PC-9 (cell line): ENCODE results near the gene CD96.

Source experiments
- EZH2 ChIP-seq: fragments of 200-600 bp; sonication (generic); IDR thresholded peaks from 2 replicates; pipeline ENCODE4 v1.8.0; 2017; ENCODE audit warnings: antibody characterized with exemption, low read depth
- TF ChIP-seq, protein P1 (sequence below): fragments of 200-600 bp; sonication (generic); conservative IDR thresholded peaks from 2 replicates; pipeline ENCODE4 v1.6.1; 2017; ENCODE audit warnings: mixed run types, antibody characterized with exemption, mild to moderate bottlenecking, moderate library complexity

DNA sequence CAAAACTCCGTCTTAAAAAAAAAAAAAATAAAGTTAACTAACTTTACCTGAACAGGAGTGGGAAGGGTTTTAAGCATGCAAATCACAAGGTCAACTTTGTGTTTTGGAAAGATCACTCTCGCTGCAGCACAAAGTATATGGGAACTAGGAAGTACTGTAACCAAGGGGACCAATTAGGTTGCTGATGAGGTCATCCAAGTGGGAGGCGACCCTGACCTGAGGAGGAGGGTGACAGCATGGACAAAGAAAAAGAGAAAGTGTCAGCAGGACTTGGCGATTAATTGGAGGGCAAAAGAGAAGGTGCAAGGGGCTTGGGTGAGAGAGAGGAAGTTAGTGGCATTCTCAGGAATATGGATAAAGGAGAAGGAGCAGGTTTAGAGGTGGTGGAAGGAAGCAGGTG, 142.6 kb downstream of the CD96 start:
- TF ChIP-seq, protein P1, sequence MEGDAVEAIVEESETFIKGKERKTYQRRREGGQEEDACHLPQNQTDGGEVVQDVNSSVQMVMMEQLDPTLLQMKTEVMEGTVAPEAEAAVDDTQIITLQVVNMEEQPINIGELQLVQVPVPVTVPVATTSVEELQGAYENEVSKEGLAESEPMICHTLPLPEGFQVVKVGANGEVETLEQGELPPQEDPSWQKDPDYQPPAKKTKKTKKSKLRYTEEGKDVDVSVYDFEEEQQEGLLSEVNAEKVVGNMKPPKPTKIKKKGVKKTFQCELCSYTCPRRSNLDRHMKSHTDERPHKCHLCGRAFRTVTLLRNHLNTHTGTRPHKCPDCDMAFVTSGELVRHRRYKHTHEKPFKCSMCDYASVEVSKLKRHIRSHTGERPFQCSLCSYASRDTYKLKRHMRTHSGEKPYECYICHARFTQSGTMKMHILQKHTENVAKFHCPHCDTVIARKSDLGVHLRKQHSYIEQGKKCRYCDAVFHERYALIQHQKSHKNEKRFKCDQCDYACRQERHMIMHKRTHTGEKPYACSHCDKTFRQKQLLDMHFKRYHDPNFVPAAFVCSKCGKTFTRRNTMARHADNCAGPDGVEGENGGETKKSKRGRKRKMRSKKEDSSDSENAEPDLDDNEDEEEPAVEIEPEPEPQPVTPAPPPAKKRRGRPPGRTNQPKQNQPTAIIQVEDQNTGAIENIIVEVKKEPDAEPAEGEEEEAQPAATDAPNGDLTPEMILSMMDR = no peak
- no peak for TF ChIP-seq EZH2
